GM23248 (cell line): ENCODE measurements around the gene CMYA5. TPM values are rescaled to one million over a fixed set of nuclear protein-coding genes. Genes with fewer than 3 reads are reported as not detected.
"Not testable (repeated sequence)": the region's sequence is repeated elsewhere in the genome, so short reads cannot be mapped to it uniquely, and the experiment has no call there.

Experiments
- DNase-seq: peaks from one replicate; pipeline ENCODE4 v3.0.0-alpha.2; 2015
- H2AFZ ChIP-seq: fragments of 200-600 bp; sonication (generic); 2 replicates; pipeline ENCODE4 v1.6.1; 2016; ENCODE audit warnings: antibody characterized with exemption
- H3F3A ChIP-seq: fragments of 200-600 bp; sonication (generic); 2 replicates; pipeline ENCODE4 v1.6.1; 2016; ENCODE audit warnings: mild to moderate bottlenecking, antibody characterized with exemption, mixed run types; ENCODE audit not compliant: insufficient read depth
- H3K27ac ChIP-seq: fragments of 200-600 bp; sonication (generic); 2 replicates; pipeline ENCODE4 v1.5.1; 2016; ENCODE audit warnings: mild to moderate bottlenecking
- H3K27me3 ChIP-seq: fragments of 200-600 bp; sonication (generic); replicated peaks from 2 replicates; pipeline ENCODE4 v1.6.1; 2016; ENCODE audit warnings: mild to moderate bottlenecking; ENCODE audit not compliant: insufficient read depth
- H3K36me3 ChIP-seq: fragments of 200-600 bp; sonication (generic); 2 replicates; pipeline ENCODE4 v1.6.1; 2016; ENCODE audit warnings: low read depth, mild to moderate bottlenecking
- H3K4me1 ChIP-seq: fragments of 200-600 bp; sonication (generic); 2 replicates; pipeline ENCODE4 v1.6.1; 2016; ENCODE audit warnings: mild to moderate bottlenecking; ENCODE audit not compliant: insufficient read depth
- H3K4me2 ChIP-seq: fragments of 200-600 bp; sonication (generic); one replicate; pipeline ENCODE4 v1.6.1; 2016; ENCODE audit warnings: mild to moderate bottlenecking; ENCODE audit not compliant: unreplicated experiment
- H3K4me3 ChIP-seq: fragments of 200-600 bp; sonication (generic); 2 replicates; pipeline ENCODE4 v1.5.1; 2016; ENCODE audit warnings: mild to moderate bottlenecking
- H3K79me2 ChIP-seq: fragments of 200-600 bp; sonication (generic); 2 replicates; pipeline ENCODE4 v1.6.1; 2016; ENCODE audit warnings: mild to moderate bottlenecking; ENCODE audit not compliant: insufficient read depth
- H3K9ac ChIP-seq: fragments of 200-600 bp; sonication (generic); 2 replicates; pipeline ENCODE4 v1.6.1; 2016; ENCODE audit warnings: mild to moderate bottlenecking
- H3K9me2 ChIP-seq: fragments of 200-600 bp; sonication (generic); 2 replicates; pipeline ENCODE4 v1.6.1; 2016; ENCODE audit warnings: mixed run types, mild to moderate bottlenecking, moderate library complexity; ENCODE audit not compliant: insufficient read depth
- H3K9me3 ChIP-seq: fragments of 200-600 bp; sonication (generic); one replicate; pipeline ENCODE4 v1.6.1; 2017; ENCODE audit warnings: low read depth
- H4K20me1 ChIP-seq: fragments of 200-600 bp; sonication (generic); 2 replicates; pipeline ENCODE4 v1.6.0; 2016; ENCODE audit not compliant: insufficient read depth
- EZH2 ChIP-seq: fragments of 200-600 bp; sonication (generic); IDR thresholded peaks from 2 replicates; pipeline ENCODE4 v1.6.1; 2018; ENCODE audit warnings: antibody characterized with exemption, mild to moderate bottlenecking; ENCODE audit not compliant: insufficient read depth, poor library complexity, severe bottlenecking
- EZH2phosphoT487 ChIP-seq: fragments of 200-600 bp; sonication (generic); IDR thresholded peaks from 2 replicates; pipeline ENCODE4 v1.6.1; 2018; ENCODE audit warnings: antibody characterized with exemption, moderate library complexity, mild to moderate bottlenecking, low read depth; ENCODE audit not compliant: insufficient read depth
- WGBS, 2 experiments: methylation state at CpG; one replicate each; pipeline ENCODE4 v1.1.6; 2015 to 2017; ENCODE audit warnings: low lambda C conversion rate in 2 of 2, low coverage in 1 of 2; ENCODE audit errors: missing lambda C conversion rate in 2 of 2; 5-methylcytosine and 5-hydroxymethylcytosine counted together
- in situ Hi-C: fragments of 300-500 bp; cut with MboI; formaldehyde crosslinking; loops from 2 replicates; pipeline ENCODE4 v1.15.0; 2020
- polyA plus RNA-seq: library from polyadenylated mRNA; unstranded; fragments of >200 nt; fragmentation: Nextera tagmentation; extraction: Ambion mirVana; gene quantifications from 2 replicates; pipeline ENCODE4 v1.2.1, GENCODE V29; 2016
- total RNA-seq: library from RNA; depleted of rRNA; stranded (reverse); fragments of >200 nt; shearing (Covaris generic); gene quantifications from 2 replicates; pipeline ENCODE4 v1.2.3, GENCODE V29; 2014

The CMYA5 gene
- total and polyA plus RNA-seq, 2 experiments from 2014 or later, result 0.36 to 0.97 TPM

DNA sequence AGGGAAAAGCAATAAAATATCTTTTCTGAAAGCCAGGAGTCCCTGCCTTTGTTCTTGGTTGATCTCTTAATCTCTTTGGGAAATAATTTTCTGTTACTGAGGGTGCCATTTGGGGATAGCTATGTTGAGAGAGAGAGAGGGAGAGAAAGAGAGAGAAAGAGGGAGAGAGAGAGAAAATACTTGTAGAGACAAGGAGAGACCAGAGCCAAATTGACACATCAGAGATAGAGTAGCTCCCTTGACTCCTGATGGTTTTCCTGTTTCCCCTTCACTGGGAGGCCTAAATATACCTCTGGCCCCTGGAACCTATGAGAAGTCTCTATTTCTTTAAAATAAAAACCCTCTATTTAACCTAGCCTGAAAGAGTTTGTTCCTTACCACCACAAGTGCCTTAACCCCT is 14.9 kb downstream of the CMYA5 start:
- in situ Hi-C loops, result no loop called here
- TF ChIP-seq EZH2phosphoT487, result no peak
- no peak for TF ChIP-seq EZH2
- no peak overlapping the region for H3K9ac ChIP-seq
- H3K9me2 ChIP-seq, result no peaks in the 10 kb centered on the region
- H3K9me3 ChIP-seq, result no peaks in the 10 kb centered on the region
- no peak for DNase-seq
- no peaks in the 10 kb centered on the region for H3K27me3 ChIP-seq
- no peaks in the 10 kb centered on the region for H3K79me2 ChIP-seq
- no peaks in the 10 kb centered on the region for H3K36me3 ChIP-seq
- no peak overlapping the region for H3K4me2 ChIP-seq
- no peaks in the 10 kb centered on the region for H4K20me1 ChIP-seq
- no peak overlapping the region for H3K4me3 ChIP-seq
- no peak overlapping the region for H2AFZ ChIP-seq
- H3K27ac ChIP-seq, result no peak overlapping the region
- H3F3A ChIP-seq, result no peaks in the 10 kb centered on the region
- peaks cover 10% of the 10 kb centered on the region; the same call in 1 of the 2 replicates for H3K4me1 ChIP-seq

DNA sequence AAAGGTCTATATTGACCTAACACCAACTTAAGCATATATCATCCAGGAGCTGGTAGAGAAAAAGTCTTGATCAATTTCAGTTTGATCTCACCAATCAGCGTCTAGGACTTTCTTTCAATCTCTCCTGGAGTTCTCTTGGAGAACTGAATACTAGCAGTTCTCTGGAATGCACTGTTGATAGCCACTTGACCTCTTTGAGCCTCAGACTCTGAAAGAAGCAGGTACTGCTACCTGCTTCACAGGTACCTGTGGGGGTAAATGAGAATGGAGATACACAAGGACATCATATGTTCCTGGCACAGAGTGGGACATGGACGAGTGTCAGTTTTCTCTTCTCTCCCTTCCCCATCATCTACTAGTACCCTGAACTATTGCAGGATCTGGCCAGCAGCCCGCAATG is 16.0 kb downstream of the CMYA5 start:
- no peak for DNase-seq
- no peaks in the 10 kb centered on the region for H3K79me2 ChIP-seq
- no peaks in the 10 kb centered on the region for H4K20me1 ChIP-seq
- TF ChIP-seq EZH2, result no peak
- TF ChIP-seq EZH2phosphoT487, result no peak
- H2AFZ ChIP-seq, result no peak overlapping the region
- no peaks in the 10 kb centered on the region for H3K9me2 ChIP-seq
- no peaks in the 10 kb centered on the region for H3F3A ChIP-seq
- no peak overlapping the region for H3K27ac ChIP-seq
- in situ Hi-C loops, result no loop called here
- H3K9me3 ChIP-seq, result no peaks in the 10 kb centered on the region
- no peak overlapping the region for H3K4me3 ChIP-seq
- H3K4me1 ChIP-seq, result peaks cover 6% of the 10 kb centered on the region; the same call in 1 of the 2 replicates
- H3K4me2 ChIP-seq, result no peak overlapping the region
- no peak overlapping the region for H3K9ac ChIP-seq
- no peaks in the 10 kb centered on the region for H3K27me3 ChIP-seq
- no peaks in the 10 kb centered on the region for H3K36me3 ChIP-seq
- WGBS, 2 experiments, result 93 to 98% methylated on average over 3 of the region's 3 CpGs

DNA sequence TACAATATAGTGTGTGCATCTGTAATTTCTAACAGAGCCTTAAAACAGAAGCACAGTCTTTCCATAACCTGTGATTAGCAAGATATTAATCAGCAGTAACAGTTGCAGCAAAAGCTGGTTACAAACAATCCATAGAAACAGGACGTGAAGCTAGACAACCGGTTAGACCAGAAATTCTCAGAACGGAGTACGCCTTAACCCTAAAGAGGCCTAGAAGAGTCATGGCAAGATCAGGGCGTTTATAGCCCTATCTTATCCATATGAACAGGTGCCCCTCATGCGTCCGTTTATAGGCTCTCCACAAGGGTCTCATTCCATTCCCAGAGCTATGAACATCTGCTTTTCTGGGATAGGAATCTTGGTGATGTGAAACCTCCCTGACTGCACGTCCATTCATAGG is 16.7 kb downstream of the CMYA5 start:
- H2AFZ ChIP-seq, H4K20me1 ChIP-seq, H3K9me3 ChIP-seq, in situ Hi-C loops, H3K79me2 ChIP-seq, H3K9me2 ChIP-seq, H3K36me3 ChIP-seq, H3K9ac ChIP-seq, H3K27me3 ChIP-seq, H3F3A ChIP-seq, H3K4me2 ChIP-seq, DNase-seq, H3K4me3 ChIP-seq, H3K27ac ChIP-seq, H3K4me1 ChIP-seq: not testable (repeated sequence)
- WGBS, 2 experiments, result 74 to 77% methylated on average over 8 of the region's 8 CpGs

DNA sequence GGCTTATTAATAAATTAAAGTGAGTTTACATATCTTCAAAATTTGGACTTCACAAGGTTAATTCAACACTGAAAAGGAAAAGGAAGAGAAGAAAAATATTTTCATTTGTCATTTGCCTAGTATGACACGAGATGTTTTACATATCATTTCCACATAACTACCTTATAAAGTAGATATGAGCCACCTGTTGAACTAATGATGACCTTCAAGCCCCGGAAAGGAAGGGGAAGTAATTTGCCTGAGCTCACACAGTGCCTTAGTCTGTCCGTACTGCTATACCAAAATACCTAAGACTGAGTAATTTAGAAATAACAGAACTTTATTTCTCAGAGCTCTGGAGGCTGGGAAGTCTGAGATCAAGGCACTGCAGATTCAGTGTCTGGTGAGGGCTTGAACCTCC is 17.9 kb downstream of the CMYA5 start:
- in situ Hi-C loops, result no loop called here
- H3K4me2 ChIP-seq, result no peak overlapping the region
- peaks cover 4% of the 10 kb centered on the region; the same call in 1 of the 2 replicates for H3K4me1 ChIP-seq
- H3K79me2 ChIP-seq, result no peaks in the 10 kb centered on the region
- H2AFZ ChIP-seq, result no peak overlapping the region
- H3K9me2 ChIP-seq, result no peaks in the 10 kb centered on the region
- no peak overlapping the region for H3K9ac ChIP-seq
- no peaks in the 10 kb centered on the region for H4K20me1 ChIP-seq
- 83 to 93% methylated on average over 3 of the region's 3 CpGs for WGBS, 2 experiments
- H3K36me3 ChIP-seq, result no peaks in the 10 kb centered on the region
- H3K27me3 ChIP-seq, result no peaks in the 10 kb centered on the region
- DNase-seq, result no peak
- no peak overlapping the region for H3K4me3 ChIP-seq
- H3K27ac ChIP-seq, result no peak overlapping the region
- no peak for TF ChIP-seq EZH2
- TF ChIP-seq EZH2phosphoT487, result no peak
- no peaks in the 10 kb centered on the region for H3K9me3 ChIP-seq
- H3F3A ChIP-seq, result no peaks in the 10 kb centered on the region

DNA sequence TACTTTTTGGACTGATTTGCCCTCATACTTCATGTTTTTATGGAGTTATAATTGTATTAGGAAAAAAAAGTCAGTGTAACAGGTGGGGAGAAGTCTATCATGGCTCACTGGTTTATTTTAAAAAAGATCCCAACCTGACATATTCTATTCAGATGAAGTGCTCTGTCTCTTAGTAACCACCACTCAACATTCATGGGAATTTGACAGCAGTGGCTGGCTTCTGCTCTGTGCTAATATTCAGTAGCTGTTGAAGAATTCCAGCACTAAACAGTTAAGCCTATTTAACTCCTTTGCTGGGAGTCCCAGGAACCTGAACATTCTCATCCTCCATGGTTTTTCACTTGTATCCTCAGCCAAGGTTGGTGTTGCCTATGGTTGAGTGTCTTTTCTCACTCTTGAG is 23.1 kb downstream of the CMYA5 start:
- no peak overlapping the region for H2AFZ ChIP-seq
- DNase-seq, result no peak
- in situ Hi-C loops, result no loop called here
- no peak overlapping the region for H3K9ac ChIP-seq
- H3K27me3 ChIP-seq, result no peaks in the 10 kb centered on the region
- no peak overlapping the region for H3K27ac ChIP-seq
- no peak overlapping the region for H3K4me3 ChIP-seq
- H4K20me1 ChIP-seq, result no peaks in the 10 kb centered on the region
- 0 out of 2 replicates have a peak, but pooled peaks cover 5% of the 10 kb centered on the region for H3K4me1 ChIP-seq
- no peaks in the 10 kb centered on the region for H3K79me2 ChIP-seq
- H3K4me2 ChIP-seq, result no peak overlapping the region
- no peak for TF ChIP-seq EZH2phosphoT487
- TF ChIP-seq EZH2, result no peak
- no peaks in the 10 kb centered on the region for H3F3A ChIP-seq
- H3K36me3 ChIP-seq, result no peaks in the 10 kb centered on the region
- H3K9me3 ChIP-seq, result no peaks in the 10 kb centered on the region
- H3K9me2 ChIP-seq, result no peaks in the 10 kb centered on the region
